ENCODE results near the gene LGR6.

Gene LGR6

DNA sequence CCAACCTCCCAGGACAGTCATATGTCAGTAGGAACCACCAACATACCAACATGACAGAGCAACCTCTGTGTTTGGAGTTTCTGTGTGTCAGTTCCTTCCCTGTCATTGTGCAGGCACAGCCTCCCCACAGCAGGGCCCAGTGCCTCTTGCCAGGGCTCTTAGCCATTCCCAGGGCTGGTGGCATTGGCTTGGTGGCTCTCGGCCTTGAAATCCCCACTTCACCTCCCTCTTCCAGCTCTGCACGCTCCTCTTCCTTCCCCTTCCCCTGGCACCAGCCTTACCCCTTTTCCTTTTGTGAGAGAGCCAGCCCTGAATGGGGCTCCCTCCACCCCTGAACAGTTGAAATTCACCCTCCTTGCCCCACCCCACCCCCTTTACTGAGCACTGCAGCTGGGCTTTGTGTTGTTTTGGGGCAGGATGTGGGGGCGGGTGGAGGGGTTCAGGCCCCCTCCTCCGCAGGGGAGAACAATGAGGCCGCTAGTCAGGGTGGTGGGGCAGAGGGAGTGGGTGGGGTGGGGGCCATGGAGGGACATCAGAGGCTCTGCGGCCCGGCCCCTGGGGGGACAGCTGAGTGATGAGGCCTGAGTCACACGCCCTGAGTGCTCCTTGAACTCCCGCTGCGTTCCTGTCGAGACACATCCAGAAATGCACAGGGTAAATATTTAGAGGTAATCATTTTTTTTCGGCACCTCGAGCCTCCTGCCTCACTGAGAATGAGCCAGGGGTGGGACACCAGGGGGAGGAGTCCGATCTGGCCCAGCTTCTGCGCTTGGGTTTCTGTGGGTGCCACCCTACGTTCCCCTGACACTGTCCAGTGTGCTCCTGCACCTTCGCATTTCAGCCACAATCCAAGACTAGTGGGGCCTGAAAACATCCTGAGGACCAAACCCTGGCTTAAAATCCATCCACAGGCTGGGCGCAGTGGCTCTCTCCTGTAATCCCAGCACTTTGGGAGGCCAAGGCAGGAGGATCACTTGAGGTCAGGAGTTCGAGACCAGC, 28.6 kb downstream of the LGR6 start:
- DNase-seq (ENCODE audit: low spot score) = no peak
- H3K9me3 Mint-ChIP-seq = no peaks in the 10 kb centered on the region

DNA sequence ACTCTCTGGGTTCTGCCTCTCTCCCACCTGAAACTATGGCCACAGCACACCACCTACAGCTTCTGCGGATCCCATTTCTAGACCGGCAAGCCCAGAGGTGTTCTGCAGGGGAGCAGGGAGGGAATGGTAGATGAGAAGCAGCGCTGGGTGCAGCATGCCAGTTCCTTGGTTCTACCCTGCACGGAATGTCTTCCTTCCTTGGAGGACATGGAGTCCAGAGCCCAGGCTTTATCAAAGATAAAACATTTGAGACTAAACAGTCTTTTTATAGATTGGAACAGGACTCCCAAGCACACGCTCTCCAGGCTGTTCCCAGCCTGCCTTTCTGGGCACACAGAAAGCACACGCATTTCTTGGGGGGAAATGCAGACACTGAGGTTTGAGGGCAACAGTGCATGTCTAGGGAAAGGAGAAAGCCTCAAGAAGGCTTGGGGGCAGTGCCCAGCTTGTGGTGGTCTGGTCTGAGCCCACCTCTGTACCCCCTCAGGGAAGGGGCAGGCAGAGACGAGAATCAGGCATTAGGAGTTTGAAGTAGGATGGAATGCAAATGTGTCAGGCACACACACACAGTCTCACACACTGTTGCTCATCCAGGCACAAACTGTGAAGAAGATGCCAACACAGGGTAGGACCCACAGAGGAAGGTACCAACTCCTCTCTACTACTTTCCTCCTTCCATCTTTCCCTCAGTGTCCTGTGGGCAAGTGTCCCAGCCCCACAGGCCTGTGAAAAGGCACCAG, 29.7 kb downstream of the LGR6 start:
- peaks cover 10% of the 10 kb centered on the region for H3K4me1 Mint-ChIP-seq (ENCODE audit: low read depth)
- no peaks in the 10 kb centered on the region for H3K9me3 Mint-ChIP-seq
- peaks cover 28% of the 10 kb centered on the region for H3K27me3 Mint-ChIP-seq (ENCODE audit: low read depth)
- H3K36me3 Mint-ChIP-seq (ENCODE audit: low read depth) = no peaks in the 10 kb centered on the region
- no peak overlapping the region for H3K4me3 Mint-ChIP-seq
- DNase-seq (ENCODE audit: low spot score) = no peak
- H3K27ac Mint-ChIP-seq = no peak overlapping the region

More for the DNA sequence above, 28.6 kb downstream of the LGR6 start:
- no peaks in the 10 kb centered on the region for H3K4me1 Mint-ChIP-seq (ENCODE audit: low read depth)
- H3K36me3 Mint-ChIP-seq (ENCODE audit: low read depth) = no peaks in the 10 kb centered on the region
- H3K27ac Mint-ChIP-seq = no peak overlapping the region
- peaks cover 32% of the 10 kb centered on the region for H3K27me3 Mint-ChIP-seq (ENCODE audit: low read depth)
- no peak overlapping the region for H3K4me3 Mint-ChIP-seq

DNA sequence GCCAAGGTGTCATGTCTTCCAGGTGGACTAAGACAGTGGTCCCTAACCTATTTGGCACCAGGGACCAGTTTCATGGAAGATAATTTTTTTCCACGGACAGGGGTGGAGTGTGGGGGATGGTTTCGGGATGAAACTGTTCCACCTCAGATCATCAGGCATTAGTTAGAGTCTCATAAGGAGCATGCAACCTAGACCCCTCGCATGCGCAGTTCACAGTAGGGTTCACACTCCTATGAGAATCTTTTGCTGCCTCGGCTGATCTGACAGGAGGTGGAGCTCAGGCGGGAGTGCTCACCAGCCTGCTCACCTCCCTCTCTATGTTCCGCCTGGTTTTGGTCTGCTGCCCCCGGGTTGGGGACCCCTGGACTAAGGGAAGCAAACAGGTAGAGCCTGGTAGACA, 30.9 kb downstream of the LGR6 start:
- Mint-ChIP-seq H3K4me1 (ENCODE audit: low read depth) (peaks cover 13% of the 10 kb centered on the region), H3K27ac (no peak overlapping the region), H3K27me3 (ENCODE audit: low read depth) (peaks cover 21% of the 10 kb centered on the region), H3K4me3 (no peak overlapping the region), H3K9me3 (no peaks in the 10 kb centered on the region), H3K36me3 (ENCODE audit: low read depth) (no peaks in the 10 kb centered on the region)
- DNase-seq (ENCODE audit: low spot score) = no peak

DNA sequence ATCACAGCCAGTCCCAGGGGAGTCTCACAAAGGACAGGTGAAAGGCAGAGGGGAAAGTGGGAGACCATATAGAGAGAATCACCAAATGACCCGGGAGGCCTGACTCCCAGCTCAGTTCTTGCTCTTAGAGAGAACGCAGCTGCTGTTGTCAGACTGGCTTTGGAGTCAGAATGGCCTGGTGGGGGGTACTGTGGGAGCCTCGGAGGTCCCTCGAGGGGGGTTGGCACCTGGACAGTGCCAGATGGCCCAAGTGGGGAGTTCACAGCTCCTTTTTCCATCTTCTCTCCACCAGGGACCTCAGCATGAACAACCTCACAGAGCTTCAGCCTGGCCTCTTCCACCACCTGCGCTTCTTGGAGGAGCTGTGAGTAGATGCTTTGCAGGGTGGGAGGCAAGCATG, 31.5 kb downstream of the LGR6 start:
- no peak for DNase-seq (ENCODE audit: low spot score)
- Mint-ChIP-seq H3K36me3 (ENCODE audit: low read depth) (no peaks in the 10 kb centered on the region), H3K27me3 (ENCODE audit: low read depth) (peaks cover 25% of the 10 kb centered on the region), H3K4me3 (no peak overlapping the region), H3K4me1 (ENCODE audit: low read depth) (peaks cover 13% of the 10 kb centered on the region), H3K9me3 (no peaks in the 10 kb centered on the region), H3K27ac (no peak overlapping the region)

DNA sequence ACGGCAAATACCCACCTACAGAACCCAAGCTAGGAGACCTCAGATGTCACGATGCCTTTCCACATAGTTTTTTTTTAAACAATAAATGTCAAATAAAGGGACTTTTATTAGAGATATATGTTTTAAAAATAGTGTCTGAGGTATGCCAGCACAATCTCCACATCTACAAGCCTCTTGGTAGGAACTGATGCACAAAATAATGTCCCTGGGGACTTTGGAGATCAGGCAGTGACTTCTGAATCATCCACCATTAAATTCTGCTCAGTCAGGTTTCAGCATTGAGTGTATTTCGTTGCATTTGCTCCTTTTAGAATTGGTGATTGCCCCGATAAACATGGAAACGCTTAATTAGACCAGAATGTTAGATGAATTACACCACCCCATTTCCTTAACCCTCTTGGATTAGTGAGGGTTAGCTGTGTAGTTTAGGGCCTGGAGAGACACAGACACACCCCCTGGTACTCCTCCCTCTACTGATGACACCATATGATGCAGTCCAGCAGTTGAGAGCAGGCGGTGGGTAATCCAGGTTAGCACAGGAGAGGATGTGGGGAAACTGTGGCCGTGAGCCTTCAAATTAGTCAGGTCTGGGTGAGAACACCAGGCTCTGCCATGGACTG, 33.6 kb downstream of the LGR6 start:
- Mint-ChIP-seq H3K4me1 (ENCODE audit: low read depth) (peaks cover 13% of the 10 kb centered on the region), H3K9me3 (no peaks in the 10 kb centered on the region), H3K36me3 (ENCODE audit: low read depth) (no peaks in the 10 kb centered on the region), H3K27me3 (ENCODE audit: low read depth) (peaks cover 19% of the 10 kb centered on the region), H3K4me3 (no peak overlapping the region), H3K27ac (no peak overlapping the region)
- DNase-seq (ENCODE audit: low spot score) = no peak

DNA sequence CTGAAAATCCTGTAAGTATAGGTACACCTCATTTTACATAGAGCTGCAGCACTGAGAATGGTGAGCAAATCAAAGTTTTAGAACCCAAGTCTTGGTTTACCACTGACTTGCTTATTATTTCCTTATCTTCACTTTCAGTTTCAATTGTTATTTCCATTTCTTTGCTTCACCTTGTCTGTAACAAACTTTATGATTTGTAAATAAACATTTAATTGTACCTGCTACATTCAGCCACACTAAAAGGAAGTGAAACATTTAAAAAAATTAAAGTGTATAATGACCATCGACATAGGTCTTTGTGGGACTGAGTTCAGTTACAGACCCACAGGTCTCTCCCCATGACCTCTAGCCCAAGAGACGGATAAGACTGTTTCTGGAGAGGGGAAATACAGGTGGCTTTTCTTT, 34.4 kb downstream of the LGR6 start:
- H3K36me3 Mint-ChIP-seq (ENCODE audit: low read depth) = no peaks in the 10 kb centered on the region
- H3K27ac Mint-ChIP-seq = no peak overlapping the region
- peaks cover 13% of the 10 kb centered on the region for H3K4me1 Mint-ChIP-seq (ENCODE audit: low read depth)
- H3K27me3 Mint-ChIP-seq (ENCODE audit: low read depth) = peaks cover 20% of the 10 kb centered on the region
- H3K4me3 Mint-ChIP-seq = no peak overlapping the region
- no peak for DNase-seq (ENCODE audit: low spot score)
- H3K9me3 Mint-ChIP-seq = no peaks in the 10 kb centered on the region

DNA sequence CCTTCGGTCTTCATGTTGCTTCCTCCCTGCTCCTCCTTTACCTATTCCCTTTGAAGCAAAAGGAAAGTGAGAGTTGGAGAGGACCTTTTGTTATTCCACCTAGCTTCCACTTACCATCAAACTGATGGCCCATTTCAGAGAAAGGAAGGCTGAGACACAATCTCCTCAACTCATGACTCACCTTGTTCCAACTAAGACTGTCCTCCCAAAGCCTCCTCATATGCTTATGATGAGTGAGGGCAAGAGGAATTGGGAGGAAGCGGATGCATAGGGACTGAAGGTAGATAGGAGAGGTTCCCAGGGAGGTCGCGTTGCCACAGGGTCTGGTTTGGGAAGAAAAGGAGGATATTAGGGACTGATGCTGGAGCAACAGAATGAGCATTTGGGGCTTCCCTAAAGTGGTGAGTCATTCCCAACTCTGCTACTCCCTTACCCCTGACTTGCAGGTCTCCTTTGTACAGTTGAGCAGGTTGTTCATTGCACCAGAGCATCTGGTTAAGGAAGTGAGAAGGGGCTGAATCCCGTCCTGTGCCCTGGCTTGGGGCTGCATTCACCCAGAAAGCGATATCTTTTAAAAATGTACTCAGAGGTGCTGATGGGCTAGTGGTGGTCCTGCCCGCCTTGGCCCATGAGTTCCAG, 35.0 kb downstream of the LGR6 start:
- Mint-ChIP-seq H3K4me1 (ENCODE audit: low read depth) (peaks cover 13% of the 10 kb centered on the region), H3K27ac (no peak overlapping the region), H3K4me3 (no peak overlapping the region), H3K36me3 (ENCODE audit: low read depth) (no peaks in the 10 kb centered on the region), H3K27me3 (ENCODE audit: low read depth) (peaks cover 23% of the 10 kb centered on the region), H3K9me3 (no peaks in the 10 kb centered on the region)
- DNase-seq (ENCODE audit: low spot score) = no peak

DNA sequence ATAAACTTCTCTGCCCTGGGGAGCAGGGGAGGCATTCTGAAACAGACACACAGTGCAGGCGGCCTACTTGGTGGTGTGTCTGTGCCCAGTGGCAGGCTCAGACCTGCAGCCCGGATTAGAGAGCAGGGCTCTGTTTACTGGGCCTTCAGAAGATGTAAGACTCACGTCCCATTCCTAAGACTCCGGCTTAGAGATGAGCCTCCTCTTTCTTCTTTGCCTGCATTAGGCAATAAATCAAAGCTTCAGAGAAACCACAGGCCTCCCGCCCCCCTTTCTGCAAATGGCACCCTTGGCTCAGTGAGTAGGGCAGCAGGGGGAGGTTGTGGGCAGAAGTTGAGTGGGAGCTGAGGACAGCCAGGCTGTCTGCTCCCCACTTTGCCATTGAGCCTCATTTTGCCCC, 35.8 kb downstream of the LGR6 start:
- no peak for DNase-seq (ENCODE audit: low spot score)
- Mint-ChIP-seq H3K27me3 (ENCODE audit: low read depth) (peaks cover 21% of the 10 kb centered on the region), H3K27ac (no peak overlapping the region), H3K9me3 (no peaks in the 10 kb centered on the region), H3K4me3 (no peak overlapping the region), H3K36me3 (ENCODE audit: low read depth) (no peaks in the 10 kb centered on the region), H3K4me1 (ENCODE audit: low read depth) (peaks cover 13% of the 10 kb centered on the region)

DNA sequence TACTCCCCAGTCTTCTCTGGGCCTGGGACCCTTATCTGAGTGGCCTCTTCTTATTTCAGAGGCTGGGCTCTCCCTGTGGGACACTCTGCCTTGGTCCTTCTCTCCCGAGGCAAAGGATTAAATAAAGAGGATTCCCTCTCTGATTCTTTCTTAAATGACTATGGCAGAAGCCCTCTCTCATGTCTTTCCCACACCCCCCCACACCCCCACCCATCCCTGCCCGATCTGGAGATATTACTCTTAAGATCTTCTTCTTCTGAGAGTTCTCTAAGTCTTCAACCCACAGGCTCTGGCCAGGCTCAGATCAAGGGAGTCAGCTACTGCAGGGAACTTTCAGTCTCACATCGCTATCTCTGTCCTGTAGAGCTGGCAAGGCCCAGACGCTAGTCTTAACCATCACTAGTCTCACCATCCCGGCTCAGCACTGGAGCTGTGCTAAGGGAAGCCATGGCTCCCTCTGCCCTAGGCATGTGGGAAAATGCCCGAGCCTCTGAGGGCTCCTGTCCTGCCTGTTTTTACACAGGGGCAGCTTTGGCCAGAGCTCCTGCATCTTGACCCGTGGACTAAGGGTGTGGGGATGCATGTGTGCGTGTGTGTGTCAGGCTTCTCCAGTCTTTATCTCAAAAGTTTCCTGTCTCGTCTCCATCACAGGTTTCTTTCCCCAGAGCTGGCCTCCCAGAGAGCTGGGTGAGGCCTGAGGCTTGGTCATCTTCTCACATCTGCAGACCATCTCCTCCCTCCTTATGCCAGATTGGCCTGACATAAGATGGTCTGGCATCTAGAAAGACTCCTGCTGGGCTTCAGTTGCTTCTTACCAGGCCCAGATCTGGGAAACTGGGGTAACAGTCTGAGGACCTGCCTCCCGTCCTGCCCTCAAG, 36.7 kb downstream of the LGR6 start:
- H3K9me3 Mint-ChIP-seq = no peaks in the 10 kb centered on the region
- H3K27ac Mint-ChIP-seq = no peak overlapping the region

DNA sequence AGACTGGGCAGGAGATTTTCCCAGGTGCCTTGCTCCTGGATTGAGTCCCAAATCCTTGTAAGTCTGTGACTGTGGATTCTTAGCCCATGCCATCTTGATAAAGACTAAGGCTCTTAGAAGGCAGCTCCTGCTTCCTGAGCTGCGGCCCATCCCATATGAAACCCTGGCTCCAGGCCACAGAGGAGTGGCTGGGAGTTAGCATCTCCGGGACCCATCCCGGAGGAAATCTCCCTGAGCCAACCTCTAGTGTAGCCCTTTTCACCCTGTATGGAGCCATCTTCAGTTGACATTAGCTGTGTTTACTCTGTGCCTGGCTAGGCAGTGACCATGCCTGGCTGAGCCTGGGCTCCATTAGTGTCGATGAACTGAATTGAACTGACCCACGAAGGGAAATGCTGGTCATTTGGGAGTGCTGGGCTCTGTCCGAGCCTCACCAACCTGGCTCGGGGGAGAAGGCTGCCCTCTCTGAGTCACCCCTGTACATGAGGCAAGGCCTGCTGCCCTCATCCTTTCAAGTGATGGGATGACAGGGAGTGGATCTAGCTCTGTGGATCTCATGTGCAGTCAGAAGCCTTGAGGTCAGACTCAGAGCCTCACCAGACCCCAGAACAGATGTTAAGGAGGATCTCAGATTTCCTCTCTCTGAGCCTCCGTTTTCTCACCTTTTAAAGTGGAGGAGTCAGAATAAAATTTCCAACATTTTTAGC, 37.5 kb downstream of the LGR6 start:
- Mint-ChIP-seq H3K4me1 (ENCODE audit: low read depth) (peaks cover 13% of the 10 kb centered on the region), H3K27me3 (ENCODE audit: low read depth) (peaks cover 21% of the 10 kb centered on the region), H3K9me3 (no peaks in the 10 kb centered on the region), H3K27ac (no peak overlapping the region), H3K4me3 (no peak overlapping the region), H3K36me3 (ENCODE audit: low read depth) (no peaks in the 10 kb centered on the region)
- no peak for DNase-seq (ENCODE audit: low spot score)

More for the DNA sequence above, 36.7 kb downstream of the LGR6 start:
- Mint-ChIP-seq H3K36me3 (ENCODE audit: low read depth) (no peaks in the 10 kb centered on the region), H3K4me1 (ENCODE audit: low read depth) (peaks cover 13% of the 10 kb centered on the region), H3K27me3 (ENCODE audit: low read depth) (peaks cover 25% of the 10 kb centered on the region), H3K4me3 (no peak overlapping the region)
- DNase-seq (ENCODE audit: low spot score) = no peak

DNA sequence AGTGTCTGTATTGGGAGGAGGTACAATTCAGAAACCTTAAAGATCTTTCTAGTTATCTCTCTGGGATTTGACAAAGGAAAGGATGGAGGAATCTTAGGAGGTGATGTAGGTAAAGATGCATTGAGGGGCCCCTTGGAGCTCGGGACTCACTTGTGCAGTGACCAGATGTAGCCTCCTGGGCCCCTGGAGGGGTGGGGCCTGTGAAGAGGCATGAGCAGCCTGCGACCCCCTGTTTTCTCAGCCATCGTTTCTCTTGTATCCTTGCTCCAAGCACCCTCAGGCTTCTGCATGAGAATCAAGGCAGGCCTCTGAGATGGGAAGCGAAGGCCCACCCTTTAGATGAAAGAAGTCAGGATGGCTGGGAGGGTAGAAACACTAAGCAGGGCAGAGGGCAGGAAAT, 39.6 kb downstream of the LGR6 start:
- no peak overlapping the region for H3K27ac Mint-ChIP-seq
- H3K36me3 Mint-ChIP-seq (ENCODE audit: low read depth) = no peaks in the 10 kb centered on the region
- no peak for DNase-seq (ENCODE audit: low spot score)
- H3K4me1 Mint-ChIP-seq (ENCODE audit: low read depth) = peaks cover 6% of the 10 kb centered on the region
- no peaks in the 10 kb centered on the region for H3K9me3 Mint-ChIP-seq
- H3K4me3 Mint-ChIP-seq = no peak overlapping the region
- H3K27me3 Mint-ChIP-seq (ENCODE audit: low read depth) = peaks cover 25% of the 10 kb centered on the region

DNA sequence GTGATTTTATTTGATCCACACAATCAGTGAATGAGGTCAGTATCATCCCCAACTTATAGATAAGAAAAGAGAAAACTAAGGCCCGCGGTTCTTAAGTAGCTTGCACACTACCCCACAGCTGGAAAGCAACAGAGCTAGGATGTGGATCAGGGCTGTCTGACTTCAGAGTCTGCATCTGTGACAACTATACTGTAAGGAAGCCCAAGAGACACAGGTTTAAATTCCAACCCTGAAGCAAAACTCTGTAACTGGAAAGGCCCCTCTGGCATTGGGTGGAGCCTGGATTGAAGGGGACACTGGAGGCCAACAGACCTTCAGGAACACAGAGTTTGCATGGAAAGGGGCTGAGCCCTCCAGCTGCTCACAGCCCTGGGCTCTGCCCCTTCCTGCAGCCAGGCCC, 40.2 kb downstream of the LGR6 start:
- Mint-ChIP-seq H3K4me1 (ENCODE audit: low read depth) (peaks cover 2% of the 10 kb centered on the region), H3K36me3 (ENCODE audit: low read depth) (no peaks in the 10 kb centered on the region), H3K27ac (no peak overlapping the region), H3K9me3 (no peaks in the 10 kb centered on the region), H3K27me3 (ENCODE audit: low read depth) (peaks cover 25% of the 10 kb centered on the region), H3K4me3 (no peak overlapping the region)
- DNase-seq (ENCODE audit: low spot score) = no peak
